ELR (cell line): ENCODE results near the gene BIN1.

ENCODE experiments used
- DNase-seq: peaks from one replicate; pipeline ENCODE4 v3.0.0-alpha.2; 2015; ENCODE audit warnings: low read depth

BIN1 gene

GRCh38 chr2:127076924-127077323 is 30.0 kb downstream of the BIN1 start:
- no peak for DNase-seq

- DNase-seq: no peak
Observed at GRCh38 chr2:127076290-127076689, 30.7 kb downstream of the BIN1 start.

GRCh38 chr2:127075821-127076220 is 31.1 kb downstream of the BIN1 start:
- DNase-seq: no peak

GRCh38 chr2:127074936-127075335 is 32.0 kb downstream of the BIN1 start:
- no peak for DNase-seq

- DNase-seq: no peak
Observed at GRCh38 chr2:127074358-127074757, 32.6 kb downstream of the BIN1 start.

- no peak for DNase-seq
Observed at GRCh38 chr2:127072970-127073369, 34.0 kb downstream of the BIN1 start.

GRCh38 chr2:127072396-127072795 is 34.6 kb downstream of the BIN1 start:
- DNase-seq: no peak

GRCh38 chr2:127071901-127072328 is 35.0 kb downstream of the BIN1 start:
- no peak for DNase-seq

GRCh38 chr2:127070221-127070620 is 36.7 kb downstream of the BIN1 start:
- no peak for DNase-seq

- no peak for DNase-seq
Observed at GRCh38 chr2:127069536-127069935, 37.4 kb downstream of the BIN1 start.

GRCh38 chr2:127069003-127069402 is 38.0 kb downstream of the BIN1 start:
- no peak for DNase-seq

GRCh38 chr2:127068351-127068741 is 38.6 kb downstream of the BIN1 start:
- no peak for DNase-seq

GRCh38 chr2:127067620-127068350 is 39.2 kb downstream of the BIN1 start:
- peak; percentile 68 for DNase-seq

GRCh38 chr2:127066942-127067341 is 40.0 kb downstream of the BIN1 start:
- no peak for DNase-seq

- DNase-seq: no peak
Observed at GRCh38 chr2:127065940-127066318, 41.0 kb downstream of the BIN1 start.

GRCh38 chr2:127065299-127065939 is 41.5 kb downstream of the BIN1 start:
- no peak for DNase-seq

- DNase-seq: peak; percentile 98
Observed at GRCh38 chr2:127064642-127065250, 42.2 kb downstream of the BIN1 start.

GRCh38 chr2:127063701-127064590 is 43.0 kb downstream of the BIN1 start:
- no peak for DNase-seq

GRCh38 chr2:127061375-127062273 is 45.3 kb downstream of the BIN1 start:
- peak; percentile 68 for DNase-seq

- no peak for DNase-seq
Observed at GRCh38 chr2:127060264-127060945, 46.5 kb downstream of the BIN1 start.

- no peak for DNase-seq
Observed at GRCh38 chr2:127059559-127059958, 47.4 kb downstream of the BIN1 start.
